ENCODE measurements around the gene MYO10. TPM values are rescaled to one million over a fixed set of nuclear protein-coding genes. Genes with fewer than 3 reads are reported as not detected.
"Not testable (repeated sequence)": the region's sequence is repeated elsewhere in the genome, so short reads cannot be mapped to it uniquely, and the experiment has no call there.

The MYO10 gene
- total RNA-seq, 1 donor from 2014 or later: 79.5 TPM

GRCh38 chr5:16886793-16887345, 49.2 kb downstream of the MYO10 start:
- no peak for DNase-seq (ENCODE audit: low read depth)

GRCh38 chr5:16886366-16886736, 49.7 kb downstream of the MYO10 start:
- DNase-seq (ENCODE audit: low read depth): no peak

DNA sequence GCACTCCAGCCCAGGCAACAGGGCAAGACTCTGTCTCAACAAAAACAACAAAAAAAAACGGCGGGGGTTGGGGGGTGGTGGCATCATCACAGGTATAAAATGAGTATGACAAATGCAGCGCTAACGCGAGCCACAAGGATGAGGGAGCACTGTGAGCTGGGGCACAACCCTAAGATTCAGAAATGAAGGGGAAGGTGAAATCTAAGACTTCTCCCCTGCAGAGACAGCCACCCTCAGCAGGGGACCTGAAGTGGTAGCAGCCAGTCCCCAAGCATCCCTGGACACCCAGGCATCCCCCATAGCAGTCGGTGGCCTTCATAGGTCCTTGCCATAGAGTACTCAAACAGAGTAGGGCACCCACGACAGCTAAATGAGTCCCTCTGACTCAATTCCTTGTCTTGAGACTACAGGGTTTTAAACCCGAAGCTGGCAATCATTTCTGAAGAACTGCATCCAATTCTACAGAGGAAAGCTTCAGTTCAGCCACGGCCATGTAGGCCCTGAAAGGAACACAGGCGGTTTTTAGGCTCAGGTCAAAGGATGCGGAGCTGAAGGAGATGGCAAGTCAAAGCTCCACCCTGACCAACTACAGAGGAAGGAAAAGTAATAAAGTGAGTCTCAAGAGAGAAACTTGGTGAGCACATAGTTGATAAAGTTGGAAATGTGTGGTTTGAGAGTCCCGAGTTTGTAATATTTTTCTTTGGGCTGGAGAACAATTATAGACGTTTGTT, 50.3 kb downstream of the MYO10 start:
- DNase-seq (ENCODE audit: low read depth): no peak

- no peak for DNase-seq (ENCODE audit: low read depth)
Measured at GRCh38 chr5:16884595-16884994, 51.5 kb downstream of the MYO10 start.

GRCh38 chr5:16883806-16884205, 52.3 kb downstream of the MYO10 start:
- no peak for DNase-seq (ENCODE audit: low read depth)

DNA sequence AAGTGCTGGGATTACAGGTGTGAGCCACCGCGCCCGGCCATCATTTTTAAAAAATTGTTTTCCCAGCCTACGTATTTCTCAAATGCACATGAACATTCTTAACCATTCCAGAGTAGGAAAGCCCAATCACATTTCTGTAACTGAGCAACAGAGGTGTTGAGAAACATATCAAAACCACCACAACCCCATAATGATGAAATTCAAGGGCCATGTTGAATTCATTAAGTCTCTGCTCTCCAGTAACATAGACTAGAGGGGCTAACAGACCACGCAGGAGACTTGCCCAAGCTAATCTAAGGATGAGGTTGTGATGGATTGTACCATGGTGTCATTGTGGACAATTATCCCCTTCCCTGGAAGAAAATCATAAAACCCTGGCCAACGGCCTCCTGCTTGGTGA, 52.9 kb downstream of the MYO10 start:
- DNase-seq (ENCODE audit: low read depth): no peak

DNA sequence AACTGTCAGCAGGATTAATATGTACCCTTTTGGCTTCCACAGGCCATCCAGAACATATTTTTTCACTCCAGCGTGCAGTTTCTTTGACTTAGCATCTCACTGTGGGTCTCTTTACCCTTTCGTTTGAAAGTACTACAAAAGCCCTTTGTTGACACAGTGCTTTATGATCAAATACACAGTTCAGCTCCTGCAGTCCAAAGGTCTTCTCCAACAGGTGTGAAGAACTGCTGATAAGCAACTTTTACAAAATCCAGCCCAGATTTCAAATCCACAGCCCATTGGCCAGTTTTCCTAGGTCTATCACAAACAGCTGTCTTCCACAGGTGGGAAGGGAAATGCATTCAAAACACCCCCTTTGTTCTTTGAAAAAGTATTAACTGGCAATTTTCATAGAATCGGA, 54.8 kb downstream of the MYO10 start:
- no peak for DNase-seq (ENCODE audit: low read depth)

GRCh38 chr5:16880547-16880946, 55.5 kb downstream of the MYO10 start:
- no peak for DNase-seq (ENCODE audit: low read depth)

DNA sequence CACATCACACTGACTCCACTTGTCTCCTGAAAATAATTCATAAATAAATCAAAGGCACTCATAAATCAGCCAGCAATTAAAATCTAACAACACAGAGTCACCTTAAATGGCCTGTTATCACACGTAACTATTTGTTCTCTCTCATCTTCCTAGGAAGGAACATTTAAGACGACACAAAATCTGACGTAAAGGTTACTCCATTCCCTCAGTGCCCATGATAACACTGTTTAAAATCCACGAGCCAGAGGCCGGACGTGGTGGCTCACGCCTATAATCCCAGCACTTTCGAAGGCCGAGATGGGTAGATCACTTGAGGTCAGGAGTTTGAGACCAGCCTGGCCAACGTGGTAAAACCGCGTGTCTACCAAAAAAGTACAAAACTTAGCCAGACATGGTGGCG, 56.4 kb downstream of the MYO10 start:
- no peak for DNase-seq (ENCODE audit: low read depth)

DNA sequence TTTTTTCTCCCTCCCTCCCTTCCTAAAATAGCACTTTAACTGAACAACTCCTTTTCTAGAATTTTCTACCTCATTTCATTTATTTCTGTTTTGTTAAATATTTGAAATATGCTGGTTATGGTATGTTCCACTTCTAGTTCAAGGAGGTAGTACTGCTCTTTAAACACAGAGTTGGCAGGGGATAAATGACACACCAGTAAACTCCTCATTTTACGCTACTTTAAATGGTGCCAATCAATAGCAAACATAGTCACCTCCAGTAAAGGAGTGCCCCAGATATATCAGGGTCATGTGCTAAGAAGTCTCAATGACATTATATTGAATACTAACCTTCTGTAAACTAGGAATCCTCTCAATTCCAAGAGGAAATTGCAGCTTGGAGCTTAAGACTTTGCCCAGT, 56.9 kb downstream of the MYO10 start:
- no peak for DNase-seq (ENCODE audit: low read depth)

GRCh38 chr5:16877267-16877935, 58.7 kb downstream of the MYO10 start:
- DNase-seq (ENCODE audit: low read depth): no peak

DNA sequence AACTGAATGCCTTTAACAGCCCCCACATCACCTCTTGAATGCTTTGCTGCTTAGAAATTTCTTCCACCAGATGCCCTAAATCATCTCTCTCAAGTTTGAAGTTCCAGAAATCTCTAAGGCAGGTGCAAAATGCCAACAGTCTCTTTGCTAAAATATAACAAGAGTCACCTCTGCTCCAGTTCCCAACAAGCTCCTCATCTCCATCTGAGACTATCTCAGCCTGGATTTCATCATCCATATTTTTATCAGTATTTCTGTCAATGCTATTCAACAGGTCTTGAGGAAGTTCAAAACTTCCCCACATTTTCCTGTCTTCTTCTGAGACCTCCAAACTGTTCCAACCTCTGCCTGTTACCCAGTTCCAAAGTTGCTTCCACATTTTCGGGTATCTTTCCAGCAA, 61.7 kb downstream of the MYO10 start:
- DNase-seq (ENCODE audit: low read depth): not testable (repeated sequence)

DNA sequence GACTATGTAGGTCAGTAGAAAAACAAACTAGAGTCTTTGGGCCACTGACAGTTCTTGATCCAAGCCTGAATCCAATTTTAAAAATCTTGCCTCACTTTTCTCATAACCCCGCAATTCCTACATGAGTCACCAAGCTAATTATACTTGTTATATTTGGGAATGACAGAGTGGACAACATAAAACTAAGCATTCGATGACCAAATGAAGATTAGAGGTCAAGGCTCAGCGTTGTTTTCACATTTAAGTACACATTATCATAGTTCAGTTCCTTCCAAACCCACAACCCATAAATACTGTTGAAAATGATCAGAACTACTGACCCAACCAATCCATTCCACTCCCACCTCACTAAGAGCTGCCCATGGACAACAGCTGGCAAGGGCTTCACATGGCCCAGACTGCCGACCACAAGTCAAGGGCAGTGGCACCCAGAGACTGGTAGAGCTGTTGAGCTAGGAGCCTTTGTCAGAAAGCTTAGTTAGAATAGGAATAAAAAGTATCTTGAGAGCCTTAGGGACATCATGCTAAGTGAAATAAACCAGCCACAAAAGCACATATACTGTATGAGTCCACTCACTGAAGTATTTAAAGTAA, 64.2 kb downstream of the MYO10 start:
- peak; percentile 29 for DNase-seq (ENCODE audit: low read depth)

DNA sequence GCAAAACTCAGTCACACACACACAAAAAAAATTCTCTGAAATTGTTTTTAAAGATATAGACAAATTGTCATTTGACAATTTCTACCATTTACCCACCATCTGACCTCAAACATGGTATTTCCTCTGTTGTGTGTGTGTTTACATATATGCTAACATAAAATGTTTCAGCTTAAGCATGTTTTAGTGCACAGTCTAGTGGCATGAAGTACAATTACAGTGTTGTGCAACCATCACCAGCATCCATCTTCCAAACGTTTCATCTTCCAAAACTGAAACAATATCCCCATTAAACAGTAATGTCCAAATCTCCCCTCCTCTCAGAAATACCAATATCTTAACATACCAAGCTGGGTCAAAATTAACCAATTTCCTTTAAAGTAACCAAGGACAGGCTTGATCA, 65.2 kb downstream of the MYO10 start:
- DNase-seq (ENCODE audit: low read depth): no peak

- peak; percentile 61 for DNase-seq (ENCODE audit: low read depth)
Measured at GRCh38 chr5:16869821-16870796, 66.0 kb downstream of the MYO10 start.

GRCh38 chr5:16867577-16867953, 68.5 kb downstream of the MYO10 start:
- DNase-seq (ENCODE audit: low read depth): no peak

DNA sequence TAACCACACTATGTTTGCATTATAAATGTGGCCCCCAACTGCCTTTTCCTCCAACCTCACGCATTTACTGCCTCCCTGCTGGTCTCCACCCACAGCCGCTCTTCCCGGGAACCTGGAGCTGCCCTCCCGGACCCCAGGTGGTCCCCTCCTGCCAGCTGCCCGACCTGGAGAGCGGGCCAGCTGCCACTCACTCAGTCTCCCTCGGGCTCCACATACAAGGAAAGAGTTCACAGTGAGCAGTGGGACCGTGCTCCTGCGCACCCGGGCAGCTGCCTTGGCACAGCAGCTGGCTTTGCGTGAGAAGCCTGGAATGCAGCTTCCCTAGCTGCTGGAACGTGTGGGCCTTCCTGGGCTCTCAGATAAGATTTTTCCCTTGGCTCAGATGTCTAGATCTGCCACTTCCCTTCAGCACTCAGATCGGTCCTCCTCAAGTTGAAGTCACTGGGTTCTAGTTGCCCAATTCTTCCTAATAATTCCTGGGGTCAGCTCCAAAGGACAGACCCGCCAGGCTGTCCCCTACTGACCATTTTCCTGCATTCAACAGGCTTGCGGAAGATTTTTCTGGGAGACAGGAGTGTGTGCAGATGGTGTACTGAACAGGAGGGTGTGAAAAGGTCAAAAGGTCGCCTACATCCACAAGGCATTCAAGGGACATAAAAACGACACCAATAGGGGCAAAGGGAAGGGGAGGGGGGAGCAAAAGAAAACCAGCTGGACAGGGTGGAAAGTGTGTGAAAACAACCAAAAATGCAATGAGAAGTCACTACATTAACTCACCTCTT, 69.1 kb downstream of the MYO10 start:
- DNase-seq (ENCODE audit: low read depth): no peak

- DNase-seq (ENCODE audit: low read depth): no peak
Measured at GRCh38 chr5:16866273-16866672, 69.8 kb downstream of the MYO10 start.

DNA sequence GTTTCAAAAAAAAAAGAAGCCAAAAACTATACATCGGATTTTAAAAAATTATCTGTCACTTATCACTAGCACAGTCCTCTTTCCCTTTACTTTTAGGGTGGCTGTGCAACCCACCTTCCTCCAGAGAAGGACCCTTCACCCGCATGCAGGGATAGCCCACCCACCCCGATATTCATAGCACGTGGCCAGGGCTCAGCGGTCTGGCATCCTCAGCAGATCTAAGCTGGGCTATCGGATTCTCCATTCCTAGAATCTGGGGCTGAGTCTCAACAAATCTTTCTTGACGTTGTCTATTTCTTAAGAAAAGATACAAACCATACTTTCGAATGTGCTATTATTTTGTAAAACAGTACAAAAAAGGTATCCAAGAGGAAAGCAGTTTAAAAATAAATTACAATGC, 70.9 kb downstream of the MYO10 start:
- DNase-seq (ENCODE audit: low read depth): no peak

DNA sequence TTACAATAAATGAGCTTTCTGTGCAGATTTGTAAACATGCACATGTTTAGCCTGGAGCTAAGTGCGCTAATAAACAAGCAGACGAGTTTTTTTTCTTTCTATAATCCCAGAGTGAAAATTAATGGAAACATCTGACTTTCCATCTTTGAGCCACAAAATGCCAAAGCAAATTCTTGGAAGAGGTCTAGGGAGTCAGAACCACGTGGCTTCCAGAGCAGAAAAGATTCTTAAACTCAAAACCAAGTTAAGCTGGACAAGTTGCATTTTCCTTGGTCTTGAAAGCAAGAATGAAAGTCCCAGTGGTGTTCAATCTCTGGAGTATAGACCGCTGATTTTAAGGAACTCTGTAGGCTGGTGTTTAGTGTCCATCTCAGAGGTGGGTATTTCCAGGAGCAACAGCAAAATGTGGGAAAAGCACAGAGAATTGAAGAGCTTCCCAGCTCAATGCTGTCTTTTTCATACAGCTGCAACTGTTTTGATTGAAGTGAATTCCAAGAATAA, 71.4 kb downstream of the MYO10 start:
- no peak for DNase-seq (ENCODE audit: low read depth)

DNA sequence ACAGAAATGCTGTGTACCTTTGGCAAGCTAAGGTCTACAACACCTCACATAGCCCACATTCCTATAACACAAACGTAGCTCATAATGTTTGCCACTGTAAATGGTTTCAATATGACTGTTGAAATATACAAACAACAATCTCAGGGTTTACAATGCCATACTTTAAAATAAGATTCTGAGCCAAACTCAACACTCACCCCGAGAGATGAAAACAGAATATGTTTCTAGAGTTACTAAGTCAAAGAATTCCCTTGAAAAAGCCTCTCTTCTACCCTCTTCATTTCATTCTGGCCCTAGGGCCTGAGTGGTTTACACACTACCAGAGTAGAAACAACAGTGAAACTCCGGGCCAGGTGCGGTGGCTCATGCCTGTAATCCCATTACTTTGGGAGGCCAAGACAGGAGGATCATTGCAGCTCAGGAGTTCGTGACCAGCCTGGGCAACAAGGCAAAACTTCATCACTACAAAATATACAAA, 72.6 kb downstream of the MYO10 start:
- peak; percentile 37 for DNase-seq (ENCODE audit: low read depth)

All from renal cortical epithelial cell (primary cell).